ENCODE results near the gene ATOX1.
"Not testable (repeated sequence)": the region's sequence is repeated elsewhere in the genome, so short reads cannot be mapped to it uniquely, and the experiment has no call there.

The ATOX1 gene

GRCh38 chr5:151734064-151734408, 24.4 kb downstream of the ATOX1 start:
- WGBS (ENCODE audit: insufficient coverage, insufficient read length) = no CpG with 5 or more reads among the region's 3 CpGs
- no peaks in the 10 kb centered on the region; the same call in 1 of the 2 replicates for H3K9me3 ChIP-seq (ENCODE audit: control insufficient read depth, insufficient read depth, low read length)
- H3K27ac ChIP-seq (ENCODE audit: low read length) = no peak overlapping the region
- no peaks in the 10 kb centered on the region for H3K27me3 ChIP-seq (ENCODE audit: control insufficient read depth, insufficient read depth, low read length)
- DNase-seq (ENCODE audit: low read depth, low spot score) = no peak
- no peaks in the 10 kb centered on the region for H3K36me3 ChIP-seq (ENCODE audit: control insufficient read depth, insufficient read depth, low read length)
- H3K4me3 ChIP-seq (ENCODE audit: low read length) = no peak overlapping the region
- 0 out of 2 replicates have a peak, but pooled peaks cover 2% of the 10 kb centered on the region for H3K4me1 ChIP-seq (ENCODE audit: control insufficient read depth, insufficient read depth, low read length)

- no CpG with 5 or more reads among the region's 9 CpGs for WGBS (ENCODE audit: insufficient coverage, insufficient read length)
- no peak for DNase-seq (ENCODE audit: low read depth, low spot score)
- 0 out of 2 replicates have a peak, but pooled peaks cover 2% of the 10 kb centered on the region for H3K4me1 ChIP-seq (ENCODE audit: control insufficient read depth, insufficient read depth, low read length)
- no peak overlapping the region for H3K4me3 ChIP-seq (ENCODE audit: low read length)
- H3K36me3 ChIP-seq (ENCODE audit: control insufficient read depth, insufficient read depth, low read length) = no peaks in the 10 kb centered on the region
- H3K9me3 ChIP-seq (ENCODE audit: control insufficient read depth, insufficient read depth, low read length) = no peaks in the 10 kb centered on the region; the same call in 1 of the 2 replicates
- no peak overlapping the region for H3K27ac ChIP-seq (ENCODE audit: low read length)
- no peaks in the 10 kb centered on the region for H3K27me3 ChIP-seq (ENCODE audit: control insufficient read depth, insufficient read depth, low read length)
Observed at GRCh38 chr5:151733358-151734063, 24.9 kb downstream of the ATOX1 start.

GRCh38 chr5:151730381-151730780, 28.1 kb downstream of the ATOX1 start:
- DNase-seq (ENCODE audit: low read depth, low spot score) = no peak
- Histone ChIP-seq H3K9me3 (ENCODE audit: control insufficient read depth, insufficient read depth, low read length) (no peaks in the 10 kb centered on the region; the same call in 1 of the 2 replicates), H3K4me1 (ENCODE audit: control insufficient read depth, insufficient read depth, low read length) (0 out of 2 replicates have a peak, but pooled peaks cover 2% of the 10 kb centered on the region), H3K27ac (ENCODE audit: low read length) (no peak overlapping the region), H3K36me3 (ENCODE audit: control insufficient read depth, insufficient read depth, low read length) (no peaks in the 10 kb centered on the region), H3K4me3 (ENCODE audit: low read length) (no peak overlapping the region), H3K27me3 (ENCODE audit: control insufficient read depth, insufficient read depth, low read length) (no peaks in the 10 kb centered on the region)
- WGBS (ENCODE audit: insufficient coverage, insufficient read length) = no CpG with 5 or more reads among the region's 7 CpGs

- H3K4me1 ChIP-seq (ENCODE audit: control insufficient read depth, insufficient read depth, low read length); H3K36me3 ChIP-seq (ENCODE audit: control insufficient read depth, insufficient read depth, low read length); H3K27me3 ChIP-seq (ENCODE audit: control insufficient read depth, insufficient read depth, low read length); H3K9me3 ChIP-seq (ENCODE audit: control insufficient read depth, insufficient read depth, low read length); H3K27ac ChIP-seq (ENCODE audit: low read length); DNase-seq (ENCODE audit: low read depth, low spot score); H3K4me3 ChIP-seq (ENCODE audit: low read length): not testable (repeated sequence)
- no CpG with 5 or more reads among the region's 5 CpGs for WGBS (ENCODE audit: insufficient coverage, insufficient read length)
Observed at GRCh38 chr5:151729597-151729996, 28.8 kb downstream of the ATOX1 start.

- no CpG with 5 or more reads among the region's 2 CpGs for WGBS (ENCODE audit: insufficient coverage, insufficient read length)
- Histone ChIP-seq H3K36me3 (ENCODE audit: control insufficient read depth, insufficient read depth, low read length) (no peaks in the 10 kb centered on the region), H3K27ac (ENCODE audit: low read length) (no peak overlapping the region), H3K27me3 (ENCODE audit: control insufficient read depth, insufficient read depth, low read length) (no peaks in the 10 kb centered on the region), H3K4me1 (ENCODE audit: control insufficient read depth, insufficient read depth, low read length) (no peaks in the 10 kb centered on the region), H3K4me3 (ENCODE audit: low read length) (no peak overlapping the region), H3K9me3 (ENCODE audit: control insufficient read depth, insufficient read depth, low read length) (no peaks in the 10 kb centered on the region)
- no peak for DNase-seq (ENCODE audit: low read depth, low spot score)
Observed at GRCh38 chr5:151724360-151724759, 34.1 kb downstream of the ATOX1 start.

- Histone ChIP-seq H3K27me3 (ENCODE audit: control insufficient read depth, insufficient read depth, low read length) (no peaks in the 10 kb centered on the region), H3K4me3 (ENCODE audit: low read length) (no peak overlapping the region), H3K4me1 (ENCODE audit: control insufficient read depth, insufficient read depth, low read length) (no peaks in the 10 kb centered on the region), H3K9me3 (ENCODE audit: control insufficient read depth, insufficient read depth, low read length) (no peaks in the 10 kb centered on the region), H3K36me3 (ENCODE audit: control insufficient read depth, insufficient read depth, low read length) (no peaks in the 10 kb centered on the region), H3K27ac (ENCODE audit: low read length) (no peak overlapping the region)
- DNase-seq (ENCODE audit: low read depth, low spot score) = no peak
Observed at GRCh38 chr5:151722546-151722945, 35.9 kb downstream of the ATOX1 start.

GRCh38 chr5:151721812-151722391, 36.5 kb downstream of the ATOX1 start:
- Histone ChIP-seq H3K27me3 (ENCODE audit: control insufficient read depth, insufficient read depth, low read length) (no peaks in the 10 kb centered on the region), H3K4me1 (ENCODE audit: control insufficient read depth, insufficient read depth, low read length) (no peaks in the 10 kb centered on the region), H3K36me3 (ENCODE audit: control insufficient read depth, insufficient read depth, low read length) (no peaks in the 10 kb centered on the region), H3K27ac (ENCODE audit: low read length) (no peak overlapping the region), H3K9me3 (ENCODE audit: control insufficient read depth, insufficient read depth, low read length) (no peaks in the 10 kb centered on the region), H3K4me3 (ENCODE audit: low read length) (no peak overlapping the region)
- DNase-seq (ENCODE audit: low read depth, low spot score) = no peak

- DNase-seq (ENCODE audit: low read depth, low spot score) = no peak
Observed at GRCh38 chr5:151721087-151721646, 37.3 kb downstream of the ATOX1 start.

GRCh38 chr5:151720215-151720614, 38.2 kb downstream of the ATOX1 start:
- Histone ChIP-seq H3K4me3 (ENCODE audit: low read length) (no peak overlapping the region), H3K9me3 (ENCODE audit: control insufficient read depth, insufficient read depth, low read length) (no peaks in the 10 kb centered on the region), H3K27me3 (ENCODE audit: control insufficient read depth, insufficient read depth, low read length) (no peaks in the 10 kb centered on the region), H3K4me1 (ENCODE audit: control insufficient read depth, insufficient read depth, low read length) (no peaks in the 10 kb centered on the region), H3K36me3 (ENCODE audit: control insufficient read depth, insufficient read depth, low read length) (no peaks in the 10 kb centered on the region), H3K27ac (ENCODE audit: low read length) (no peak overlapping the region)
- no peak for DNase-seq (ENCODE audit: low read depth, low spot score)
- no CpG with 5 or more reads among the region's 2 CpGs for WGBS (ENCODE audit: insufficient coverage, insufficient read length)

More at GRCh38 chr5:151721087-151721646, 37.3 kb downstream of the ATOX1 start:
- no CpG with 5 or more reads among the region's 3 CpGs for WGBS (ENCODE audit: insufficient coverage, insufficient read length)
- no peaks in the 10 kb centered on the region for H3K9me3 ChIP-seq (ENCODE audit: control insufficient read depth, insufficient read depth, low read length)
- H3K27me3 ChIP-seq (ENCODE audit: control insufficient read depth, insufficient read depth, low read length) = no peaks in the 10 kb centered on the region
- no peak overlapping the region for H3K27ac ChIP-seq (ENCODE audit: low read length)
- no peak overlapping the region for H3K4me3 ChIP-seq (ENCODE audit: low read length)
- H3K36me3 ChIP-seq (ENCODE audit: control insufficient read depth, insufficient read depth, low read length) = no peaks in the 10 kb centered on the region
- no peaks in the 10 kb centered on the region for H3K4me1 ChIP-seq (ENCODE audit: control insufficient read depth, insufficient read depth, low read length)

- H3K27me3 ChIP-seq (ENCODE audit: control insufficient read depth, insufficient read depth, low read length) = no peaks in the 10 kb centered on the region
- no peaks in the 10 kb centered on the region for H3K36me3 ChIP-seq (ENCODE audit: control insufficient read depth, insufficient read depth, low read length)
- no peak overlapping the region for H3K4me3 ChIP-seq (ENCODE audit: low read length)
- H3K27ac ChIP-seq (ENCODE audit: low read length) = no peak overlapping the region
- no peaks in the 10 kb centered on the region for H3K9me3 ChIP-seq (ENCODE audit: control insufficient read depth, insufficient read depth, low read length)
- no CpG with 5 or more reads among the region's 6 CpGs for WGBS (ENCODE audit: insufficient coverage, insufficient read length)
- no peak for DNase-seq (ENCODE audit: low read depth, low spot score)
- H3K4me1 ChIP-seq (ENCODE audit: control insufficient read depth, insufficient read depth, low read length) = no peaks in the 10 kb centered on the region
Observed at GRCh38 chr5:151719228-151720000, 39.0 kb downstream of the ATOX1 start.

All from iPS DF 6.9 (cell line).